Esophagus squamous epithelium (tissue), 4 donors: ENCODE results near the gene FOXQ1.

Experiments
- CTCF ChIP-seq, 6 experiments: fragments of 450-650 bp in 4 of 6; fragments of 200-600 bp in 2 of 6; sonication (generic) in 2 of 6; IDR thresholded peaks; one replicate each; pipeline ENCODE4 v1.5.1; 2016 to 2019; ENCODE audit warnings: antibody characterized with exemption in 6 of 6, mild to moderate bottlenecking in 4 of 6, moderate library complexity in 4 of 6
- POLR2A ChIP-seq, 4 donors: fragments of 450-650 bp; IDR thresholded peaks; one replicate each; pipeline ENCODE4 v1.6.1; 2017; ENCODE audit warnings: antibody characterized with exemption in 4 of 4, mild to moderate bottlenecking in 4 of 4, moderate library complexity in 3 of 4

GRCh38 chr6:1267790-1268762 is 43.8 kb upstream of the FOXQ1 start:
- TF ChIP-seq CTCF (IDR thresholded peaks at IDR 0.05) (no peak), POLR2A (IDR thresholded peaks at IDR 0.05) (no peak)
